ENCODE results near the gene MYOD1.

Gene MYOD1

GRCh38 chr11:17765356-17766072 lies 46.1 kb downstream of the MYOD1 start:
- H3K27me3 Mint-ChIP-seq, result peaks cover 23% of the 10 kb centered on the region
- no peak for ATAC-seq
- H3K36me3 Mint-ChIP-seq, result no peaks in the 10 kb centered on the region
- H3K4me1 Mint-ChIP-seq, result no peaks in the 10 kb centered on the region
- no peak overlapping the region for H3K4me3 Mint-ChIP-seq
- no peaks in the 10 kb centered on the region for H3K9me3 Mint-ChIP-seq
- H3K27ac Mint-ChIP-seq, result no peak overlapping the region

- no peak for ATAC-seq
- Mint-ChIP-seq H3K27me3 (peaks cover 23% of the 10 kb centered on the region), H3K27ac (no peak overlapping the region), H3K9me3 (no peaks in the 10 kb centered on the region), H3K4me3 (no peak overlapping the region), H3K4me1 (no peaks in the 10 kb centered on the region), H3K36me3 (no peaks in the 10 kb centered on the region)
These were observed 46.6 kb downstream of the MYOD1 start for GRCh38 chr11:17766073-17766359.

GRCh38 chr11:17766590-17766989 lies 47.2 kb downstream of the MYOD1 start:
- no peaks in the 10 kb centered on the region for H3K4me1 Mint-ChIP-seq
- H3K27ac Mint-ChIP-seq, result no peak overlapping the region
- no peak overlapping the region for H3K4me3 Mint-ChIP-seq
- no peaks in the 10 kb centered on the region for H3K9me3 Mint-ChIP-seq
- H3K27me3 Mint-ChIP-seq, result peaks cover 19% of the 10 kb centered on the region
- ATAC-seq, result no peak
- H3K36me3 Mint-ChIP-seq, result no peaks in the 10 kb centered on the region

DNA sequence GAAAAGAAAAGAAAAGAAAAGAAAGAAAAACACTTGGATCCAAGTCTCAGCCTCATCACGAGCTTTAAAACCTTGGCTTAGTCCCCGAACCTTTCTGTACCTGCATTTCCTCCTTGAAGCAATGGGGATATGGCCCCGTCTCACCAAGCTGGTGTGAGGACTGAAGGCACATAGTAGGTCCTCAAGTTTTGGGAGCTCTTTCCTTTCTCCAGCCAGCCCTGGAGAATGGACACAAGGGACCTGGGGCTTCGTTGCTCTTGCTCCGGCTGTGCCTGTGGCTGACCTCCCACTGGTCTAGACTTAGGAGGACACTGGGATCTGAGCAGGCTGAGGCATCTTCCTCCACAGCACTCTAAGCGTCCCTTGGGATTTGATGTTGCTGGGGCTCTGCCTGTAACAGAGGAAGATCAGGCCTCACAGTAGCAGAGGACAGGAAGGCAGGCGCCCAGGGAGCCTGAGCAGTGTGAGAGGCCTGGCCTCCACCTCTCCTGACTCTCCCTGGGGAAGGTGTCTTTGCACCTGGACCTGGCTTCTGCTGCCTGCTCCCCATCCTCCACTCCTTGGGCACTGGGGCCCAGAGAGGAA lies 48.0 kb downstream of the MYOD1 start:
- no peaks in the 10 kb centered on the region for H3K4me1 Mint-ChIP-seq
- H3K27me3 Mint-ChIP-seq, result peaks cover 14% of the 10 kb centered on the region
- H3K4me3 Mint-ChIP-seq, result no peak overlapping the region
- no peaks in the 10 kb centered on the region for H3K36me3 Mint-ChIP-seq
- no peaks in the 10 kb centered on the region for H3K9me3 Mint-ChIP-seq
- no peak overlapping the region for H3K27ac Mint-ChIP-seq
- ATAC-seq, result no peak

GRCh38 chr11:17767914-17768313 lies 48.5 kb downstream of the MYOD1 start:
- Mint-ChIP-seq H3K9me3 (no peaks in the 10 kb centered on the region), H3K4me3 (no peak overlapping the region), H3K4me1 (no peaks in the 10 kb centered on the region), H3K27ac (no peak overlapping the region), H3K36me3 (no peaks in the 10 kb centered on the region), H3K27me3 (peaks cover 14% of the 10 kb centered on the region)
- no peak for ATAC-seq

DNA sequence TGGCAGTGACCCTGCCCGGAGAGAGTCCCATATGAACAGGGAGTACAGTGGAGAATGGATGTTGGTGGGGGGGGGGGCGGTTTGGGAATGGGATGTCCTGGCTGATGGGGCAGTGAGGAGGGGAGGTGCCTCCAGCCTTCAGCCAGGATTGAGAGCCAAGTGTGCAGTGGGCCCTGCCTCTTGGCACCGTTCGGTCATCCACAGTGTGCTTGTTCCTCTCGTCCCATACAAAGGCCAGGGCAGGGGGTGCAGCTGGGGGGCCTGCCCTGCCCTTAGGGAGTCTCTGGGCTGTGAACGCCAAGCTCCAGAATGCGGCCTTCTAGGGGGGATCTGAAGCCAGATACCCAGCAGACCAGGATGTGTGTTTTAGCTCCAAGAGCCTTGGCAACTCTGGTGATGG lies 49.2 kb downstream of the MYOD1 start:
- no peaks in the 10 kb centered on the region for H3K9me3 Mint-ChIP-seq
- H3K27me3 Mint-ChIP-seq, result peaks cover 13% of the 10 kb centered on the region
- H3K4me3 Mint-ChIP-seq, result no peak overlapping the region
- no peaks in the 10 kb centered on the region for H3K4me1 Mint-ChIP-seq
- H3K27ac Mint-ChIP-seq, result no peak overlapping the region
- ATAC-seq, result no peak
- no peaks in the 10 kb centered on the region for H3K36me3 Mint-ChIP-seq

DNA sequence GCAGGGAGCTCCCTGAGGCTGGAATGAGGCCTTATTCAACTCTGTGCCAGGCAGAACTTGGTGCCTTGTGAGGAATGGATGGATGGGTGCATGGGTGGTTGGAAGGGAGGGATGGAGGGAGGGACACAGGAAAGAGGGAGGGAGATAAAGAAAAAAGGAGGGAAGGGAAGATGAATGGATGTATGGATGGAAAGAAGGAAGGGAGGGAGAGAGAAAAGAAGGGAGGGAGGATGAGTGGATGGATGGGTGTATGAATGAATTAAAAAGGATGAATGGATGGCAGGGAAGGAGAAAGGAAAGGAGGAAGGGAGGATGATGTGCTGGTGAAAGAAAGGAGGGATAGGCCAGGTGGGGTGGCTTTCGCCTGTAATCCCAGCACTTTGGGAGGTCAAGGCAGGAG lies 49.8 kb downstream of the MYOD1 start:
- peaks cover 6% of the 10 kb centered on the region for H3K27me3 Mint-ChIP-seq
- H3K4me1 Mint-ChIP-seq, result no peaks in the 10 kb centered on the region
- no peak overlapping the region for H3K4me3 Mint-ChIP-seq
- no peak overlapping the region for H3K27ac Mint-ChIP-seq
- no peaks in the 10 kb centered on the region for H3K9me3 Mint-ChIP-seq
- ATAC-seq, result no peak
- no peaks in the 10 kb centered on the region for H3K36me3 Mint-ChIP-seq

DNA sequence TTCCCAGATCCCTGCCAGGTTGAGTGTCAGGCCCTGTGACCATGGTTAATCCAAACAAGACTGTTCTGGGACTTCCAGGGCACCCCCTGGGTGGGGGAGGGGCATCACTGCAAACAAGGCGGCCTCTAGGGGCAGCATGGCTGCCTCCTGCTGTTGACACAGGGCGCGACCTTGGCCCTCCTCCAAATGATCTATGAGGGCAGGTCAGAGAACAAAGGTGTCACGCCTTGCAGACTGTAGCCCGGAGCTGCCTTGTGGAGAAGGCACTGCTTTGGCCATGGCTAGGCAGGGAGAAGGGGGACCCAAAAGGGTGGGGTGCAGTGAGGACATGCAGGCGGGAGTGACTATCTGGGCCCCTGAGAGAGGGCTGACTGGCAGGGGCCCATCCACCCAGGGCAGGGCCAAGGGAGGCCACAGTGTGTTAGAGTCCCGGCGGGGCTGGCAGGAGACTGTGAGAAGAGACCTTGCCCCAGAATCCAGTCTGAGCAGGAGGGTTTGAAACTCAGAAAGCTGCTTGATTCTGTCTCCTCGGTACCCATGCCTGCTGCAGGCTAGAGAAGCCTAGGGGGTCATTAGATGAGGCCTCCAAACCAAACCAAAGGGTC lies 50.8 kb downstream of the MYOD1 start:
- Mint-ChIP-seq H3K4me1 (no peaks in the 10 kb centered on the region), H3K27me3 (no peaks in the 10 kb centered on the region), H3K9me3 (no peaks in the 10 kb centered on the region), H3K27ac (no peak overlapping the region), H3K36me3 (no peaks in the 10 kb centered on the region), H3K4me3 (no peak overlapping the region)
- no peak for ATAC-seq

GRCh38 chr11:17770917-17771316 lies 51.5 kb downstream of the MYOD1 start:
- Mint-ChIP-seq H3K27me3 (no peaks in the 10 kb centered on the region), H3K27ac (no peak overlapping the region), H3K4me3 (no peak overlapping the region), H3K4me1 (no peaks in the 10 kb centered on the region), H3K9me3 (no peaks in the 10 kb centered on the region), H3K36me3 (no peaks in the 10 kb centered on the region)
- no peak for ATAC-seq

GRCh38 chr11:17771415-17771814 lies 52.0 kb downstream of the MYOD1 start:
- Mint-ChIP-seq H3K4me1 (no peaks in the 10 kb centered on the region), H3K4me3 (no peak overlapping the region), H3K27me3 (no peaks in the 10 kb centered on the region), H3K9me3 (no peaks in the 10 kb centered on the region), H3K27ac (no peak overlapping the region), H3K36me3 (no peaks in the 10 kb centered on the region)
- ATAC-seq, result no peak
